GM12892 (cell line): Measurements from ENCODE around the gene PTPRN2.

Experiments
- POLR2A ChIP-seq: IDR thresholded peaks from 2 replicates; pipeline ENCODE4 v1.6.1; 2011; ENCODE audit warnings: low read depth, low read length, control low read depth
- POLR2AphosphoS5 ChIP-seq: IDR thresholded peaks from 2 replicates; pipeline ENCODE4 v1.6.1; 2011; ENCODE audit warnings: low read depth, low read length, control low read depth
- TAF1 ChIP-seq: IDR thresholded peaks from 2 replicates; pipeline ENCODE4 v1.6.1; 2011; ENCODE audit warnings: low read depth, mild to moderate bottlenecking, control low read depth, low read length, borderline replicate concordance

DNA sequence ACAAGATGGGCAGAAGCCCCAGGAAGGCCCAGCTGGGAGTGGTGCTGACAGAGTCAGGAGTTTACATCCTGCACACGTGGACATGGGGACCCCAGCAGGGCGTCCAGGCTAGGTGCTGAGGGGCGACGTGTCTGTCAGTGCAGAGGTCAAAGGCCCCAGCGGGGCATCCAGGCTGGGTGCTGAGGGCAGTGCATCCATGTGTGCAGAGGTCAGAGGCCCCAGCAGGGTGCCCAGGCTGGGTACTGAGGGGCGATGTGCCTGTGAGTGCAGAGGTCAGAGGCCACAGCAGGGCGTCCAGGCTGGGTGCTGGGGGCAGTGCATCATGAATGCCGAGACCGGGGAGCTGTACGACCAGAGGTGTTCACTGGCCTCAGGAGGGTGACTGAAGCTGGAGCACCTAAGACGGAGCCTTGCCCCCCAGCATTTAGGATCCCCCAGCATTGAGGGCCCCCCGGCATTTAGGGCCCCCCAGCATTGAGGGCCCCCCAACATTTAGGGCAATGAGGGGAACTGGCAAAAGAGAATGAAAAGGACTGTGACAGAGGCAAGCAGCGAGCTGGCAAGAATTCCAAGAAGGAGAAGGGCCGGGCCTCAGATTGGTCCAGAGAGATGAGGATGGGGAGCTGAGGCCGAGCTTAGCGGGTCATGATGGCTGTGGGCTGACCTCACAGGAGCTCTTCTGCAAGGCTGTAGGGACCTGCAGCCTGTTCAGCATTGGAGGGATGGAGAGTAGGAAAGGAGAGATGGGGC, 474.9 kb downstream of the PTPRN2 start:
- TF ChIP-seq POLR2A: no peak
- no peak for TF ChIP-seq POLR2AphosphoS5
- TF ChIP-seq TAF1: no peak
